Kasumi-1 (cell line): ENCODE results near the gene GPC5.
"Not testable (repeated sequence)": the region's sequence is repeated elsewhere in the genome, so short reads cannot be mapped to it uniquely, and the experiment has no call there.

Source experiments
- DNase-seq, 2 experiments: peaks; one replicate each; lab custom pipeline; 2025; lab: John Stamatoyannopoulos, UW

The GPC5 gene

GRCh38 chr13:92656648-92657047 is 1258.2 kb downstream of the GPC5 start:
- DNase-seq, result no peak

GRCh38 chr13:92657565-92657964 is 1259.1 kb downstream of the GPC5 start:
- no peak for DNase-seq

- DNase-seq, result no peak
Observed at GRCh38 chr13:92658293-92658692, 1259.9 kb downstream of the GPC5 start.

- DNase-seq, result no peak
Observed at GRCh38 chr13:92661406-92661805, 1263.0 kb downstream of the GPC5 start.

- no peak for DNase-seq
Observed at GRCh38 chr13:92668157-92668556, 1269.7 kb downstream of the GPC5 start.

GRCh38 chr13:92670096-92670495 is 1271.7 kb downstream of the GPC5 start:
- DNase-seq, result no peak

GRCh38 chr13:92671821-92672220 is 1273.4 kb downstream of the GPC5 start:
- DNase-seq, result no peak

GRCh38 chr13:92676246-92676645 is 1277.8 kb downstream of the GPC5 start:
- no peak for DNase-seq

- DNase-seq, result no peak
Observed at GRCh38 chr13:92677571-92677970, 1279.2 kb downstream of the GPC5 start.

GRCh38 chr13:92679602-92680001 is 1281.2 kb downstream of the GPC5 start:
- DNase-seq, result no peak

GRCh38 chr13:92681239-92681638 is 1282.8 kb downstream of the GPC5 start:
- DNase-seq, result no peak

- no peak for DNase-seq
Observed at GRCh38 chr13:92682832-92683517, 1284.6 kb downstream of the GPC5 start.

GRCh38 chr13:92694047-92694446 is 1295.6 kb downstream of the GPC5 start:
- DNase-seq, result no peak

GRCh38 chr13:92695827-92696226 is 1297.4 kb downstream of the GPC5 start:
- DNase-seq, result not testable (repeated sequence)

GRCh38 chr13:92716749-92717148 is 1318.3 kb downstream of the GPC5 start:
- DNase-seq, result no peak

- no peak for DNase-seq
Observed at GRCh38 chr13:92717857-92718256, 1319.4 kb downstream of the GPC5 start.

GRCh38 chr13:92719868-92720267 is 1321.4 kb downstream of the GPC5 start:
- DNase-seq, result no peak

- no peak for DNase-seq
Observed at GRCh38 chr13:92721620-92722019, 1323.2 kb downstream of the GPC5 start.

GRCh38 chr13:92727118-92727517 is 1328.7 kb downstream of the GPC5 start:
- no peak for DNase-seq

- no peak for DNase-seq
Observed at GRCh38 chr13:92734068-92734467, 1335.6 kb downstream of the GPC5 start.

- no peak for DNase-seq
Observed at GRCh38 chr13:92734545-92734944, 1336.1 kb downstream of the GPC5 start.

- no peak for DNase-seq
Observed at GRCh38 chr13:92735909-92736308, 1337.5 kb downstream of the GPC5 start.

- no peak for DNase-seq
Observed at GRCh38 chr13:92739306-92739818, 1340.9 kb downstream of the GPC5 start.

GRCh38 chr13:92743992-92744391 is 1345.6 kb downstream of the GPC5 start:
- no peak for DNase-seq
